SH-SY5Y (cell line): ENCODE measurements around the gene MEA1.

Source experiments
- GATA2 ChIP-seq: IDR thresholded peaks from 2 replicates; pipeline ENCODE4 v1.6.1; 2011; ENCODE audit warnings: mild to moderate bottlenecking, low read depth, low read length
- GATA3 ChIP-seq: IDR thresholded peaks from 2 replicates; pipeline ENCODE4 v1.6.1; 2011; ENCODE audit warnings: low read depth, mild to moderate bottlenecking, low read length, moderate library complexity

Gene MEA1

GRCh38 chr6:43026365-43026764 lies 12.6 kb upstream of the MEA1 start:
- TF ChIP-seq GATA3 (no peak), GATA2 (no peak)

- TF ChIP-seq GATA2 (no peak), GATA3 (no peak)
Measured at GRCh38 chr6:43024436-43024835, 10.7 kb upstream of the MEA1 start.

- no peak for TF ChIP-seq GATA2
Measured at GRCh38 chr6:43021270-43022047, 7.7 kb upstream of the MEA1 start, which contains the start of gene RRP36. Gene RRP36 (plus strand): TSS chr6:43021623. CDS start chr6:43021655, 32 bp downstream.

GRCh38 chr6:43020847-43021246 lies 7.1 kb upstream of the MEA1 start:
- TF ChIP-seq GATA3 (no peak), GATA2 (no peak)

GRCh38 chr6:43020052-43020705 lies 6.4 kb upstream of the MEA1 start:
- TF ChIP-seq GATA3, result no peak
- TF ChIP-seq GATA2, result no peak

GRCh38 chr6:43019152-43019551 lies 5.4 kb upstream of the MEA1 start:
- TF ChIP-seq GATA3 (no peak), GATA2 (no peak)

- no peak for TF ChIP-seq GATA3
- TF ChIP-seq GATA2, result no peak
Measured at GRCh38 chr6:43016943-43017334, 3.2 kb upstream of the MEA1 start.

GRCh38 chr6:43016176-43016942 lies 2.6 kb upstream of the MEA1 start:
- TF ChIP-seq GATA2 (no peak), GATA3 (no peak)

- no peak for TF ChIP-seq GATA2
- TF ChIP-seq GATA3, result no peak
Measured at GRCh38 chr6:43014434-43014909, 726 bp upstream of the MEA1 start.

GRCh38 chr6:43013097-43013842 lies 476 bp downstream of the MEA1 start:
- no peak for TF ChIP-seq GATA2
- TF ChIP-seq GATA3, result no peak

- no peak for TF ChIP-seq GATA2
- no peak for TF ChIP-seq GATA3
Measured at GRCh38 chr6:43012364-43012763, 1.4 kb downstream of the MEA1 start.

GRCh38 chr6:43011207-43011606 lies 2.5 kb downstream of the MEA1 start:
- TF ChIP-seq GATA2 (no peak), GATA3 (no peak)

GRCh38 chr6:43009124-43009523 lies 4.6 kb downstream of the MEA1 start:
- TF ChIP-seq GATA2 (no peak), GATA3 (no peak)

GRCh38 chr6:43007126-43007525 lies 6.6 kb downstream of the MEA1 start:
- TF ChIP-seq GATA2 (no peak), GATA3 (no peak)
